GM04503 (cell line): Measurements from ENCODE around the gene VSTM2B.
"Not testable (repeated sequence)": the region's sequence is repeated elsewhere in the genome, so short reads cannot be mapped to it uniquely, and the experiment has no call there.

Experiments used
- DNase-seq: peaks from one replicate; pipeline ENCODE4 v3.0.0-alpha.2; 2012; ENCODE audit warnings: low read depth

Gene VSTM2B

GRCh38 chr19:29545866-29546582 is 20.2 kb downstream of the VSTM2B start:
- no peak for DNase-seq

DNA sequence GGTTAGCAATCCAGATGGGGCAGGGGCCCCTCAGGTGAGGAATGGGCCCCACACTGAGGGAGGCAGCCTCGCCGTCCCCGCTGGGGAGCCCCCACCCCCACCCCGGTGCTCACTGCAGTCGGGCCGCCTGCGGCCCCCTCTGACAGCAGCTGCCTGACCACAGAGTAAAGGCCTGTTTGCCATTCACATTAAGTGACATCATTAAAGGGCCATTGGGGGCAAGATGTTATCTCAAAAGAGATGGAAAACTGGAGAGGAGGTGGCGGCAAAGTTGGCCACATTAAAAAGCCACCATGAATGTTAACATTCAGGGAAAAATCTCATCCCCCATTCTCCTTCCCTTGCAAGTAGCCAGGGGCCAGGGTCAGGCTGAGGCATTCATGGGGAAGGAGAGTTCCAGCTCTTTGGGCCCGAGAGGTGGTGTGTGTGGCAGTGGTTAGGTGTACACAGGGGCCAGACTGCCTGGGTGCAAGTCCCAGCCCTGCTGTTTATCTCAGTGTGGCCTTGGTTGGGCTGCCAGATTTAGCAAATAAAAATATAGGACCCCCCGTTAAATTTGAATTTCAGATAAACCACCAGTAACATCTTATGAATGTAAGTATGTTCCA is 20.9 kb downstream of the VSTM2B start:
- no peak for DNase-seq

DNA sequence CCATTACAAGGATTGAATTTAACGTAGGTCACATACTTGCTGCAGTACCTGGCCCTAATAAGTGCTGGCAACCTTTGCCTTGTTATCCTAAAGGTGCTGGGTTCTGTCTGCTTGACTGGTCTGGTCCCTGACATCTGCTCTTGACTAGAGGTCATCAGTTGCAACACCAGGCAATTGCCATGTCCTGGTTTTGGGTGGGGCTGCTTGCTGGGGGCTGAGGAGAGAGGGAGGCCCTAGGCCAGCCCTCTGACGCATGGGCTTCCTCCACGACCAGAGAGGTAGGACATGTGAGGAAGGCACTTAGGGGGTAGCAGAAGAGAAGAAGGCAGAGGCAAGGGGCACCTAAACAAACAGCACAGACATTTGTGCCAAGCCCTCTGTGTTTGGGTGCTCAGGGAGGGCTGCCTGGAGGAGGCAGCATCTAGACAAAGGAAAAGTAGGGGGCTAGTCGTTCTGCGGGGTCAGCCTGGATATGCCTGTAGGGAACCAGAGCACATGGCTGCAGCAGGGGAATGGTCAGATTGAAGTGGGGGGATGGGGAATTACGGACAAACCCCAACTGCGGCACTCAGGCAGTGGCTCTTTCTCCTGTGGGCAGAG is 21.7 kb downstream of the VSTM2B start:
- no peak for DNase-seq

GRCh38 chr19:29547981-29548380 is 22.2 kb downstream of the VSTM2B start:
- DNase-seq: no peak

DNA sequence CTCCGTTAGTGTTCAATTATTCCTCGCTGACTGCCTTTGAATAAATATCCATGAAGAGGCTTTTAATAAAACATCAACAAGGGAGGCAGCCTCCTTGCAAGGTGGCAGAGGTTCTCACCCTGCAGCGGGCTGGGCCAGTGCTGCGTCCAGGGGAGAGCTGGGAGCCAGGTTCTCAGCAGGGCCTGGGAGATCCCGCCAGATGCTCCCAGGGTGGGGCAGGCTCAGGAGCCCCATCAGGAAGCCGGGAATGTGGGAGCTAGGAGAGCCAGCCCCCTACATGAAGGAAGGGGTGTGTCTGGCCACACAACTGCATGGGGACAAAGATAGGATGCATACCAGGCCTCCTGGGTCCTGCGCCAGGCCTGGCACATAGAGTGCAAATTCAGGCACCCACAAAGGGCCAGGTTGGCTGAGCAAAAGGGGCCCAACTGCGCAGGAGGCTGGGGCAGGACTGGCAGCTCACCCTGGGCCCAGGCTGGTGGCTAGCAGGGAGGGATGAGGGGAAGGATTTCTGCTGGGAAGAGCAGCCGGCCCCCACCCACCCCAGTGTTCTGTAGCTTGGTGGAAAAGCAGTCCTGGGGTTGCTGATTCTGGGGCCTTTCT is 22.8 kb downstream of the VSTM2B start:
- no peak for DNase-seq

DNA sequence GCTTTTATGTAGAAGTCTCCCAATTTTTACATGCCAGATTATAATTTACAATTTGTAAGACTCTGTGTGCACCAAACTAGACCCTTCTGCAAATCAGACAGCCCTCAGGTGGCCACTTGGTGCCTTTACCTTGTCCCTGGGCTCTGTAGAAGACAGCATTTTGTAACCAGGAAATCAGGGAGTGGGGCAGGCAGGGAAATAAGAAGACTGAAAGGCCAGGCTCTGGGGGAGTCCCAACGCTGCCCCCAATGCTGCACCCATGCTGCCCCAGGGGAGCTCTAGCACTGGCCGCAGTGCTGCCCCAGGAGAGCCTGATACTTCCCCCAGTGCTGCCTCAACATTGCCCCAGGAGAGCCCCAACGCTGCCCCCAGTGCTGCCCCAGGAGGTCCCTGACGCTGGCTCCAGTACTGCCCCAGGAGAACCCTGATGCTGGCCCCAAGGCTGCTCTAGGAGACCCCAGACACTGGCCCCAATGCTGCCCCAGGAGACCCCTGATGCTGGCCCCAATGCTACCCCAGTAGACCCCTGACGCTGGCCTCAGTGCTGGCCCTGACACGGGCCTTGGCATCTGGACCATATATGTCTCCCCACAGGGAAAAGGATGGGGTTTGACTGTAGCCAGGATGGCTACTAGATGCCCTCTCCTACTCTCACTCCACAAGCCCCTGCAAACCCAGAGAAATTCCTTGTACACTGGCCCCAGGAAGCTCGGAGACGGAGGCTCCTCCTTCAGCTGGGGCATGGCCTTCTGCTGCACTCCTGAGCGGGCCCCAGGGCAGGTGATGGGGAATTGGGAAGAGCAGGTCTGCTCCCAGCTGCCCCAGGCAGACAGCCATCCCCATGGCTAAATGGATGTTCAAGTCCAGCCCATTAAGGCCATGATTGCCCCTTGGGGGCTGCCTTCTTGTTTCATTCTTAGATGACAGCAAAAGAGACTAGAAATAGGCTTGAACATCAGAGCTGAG is 23.6 kb downstream of the VSTM2B start:
- no peak for DNase-seq

DNA sequence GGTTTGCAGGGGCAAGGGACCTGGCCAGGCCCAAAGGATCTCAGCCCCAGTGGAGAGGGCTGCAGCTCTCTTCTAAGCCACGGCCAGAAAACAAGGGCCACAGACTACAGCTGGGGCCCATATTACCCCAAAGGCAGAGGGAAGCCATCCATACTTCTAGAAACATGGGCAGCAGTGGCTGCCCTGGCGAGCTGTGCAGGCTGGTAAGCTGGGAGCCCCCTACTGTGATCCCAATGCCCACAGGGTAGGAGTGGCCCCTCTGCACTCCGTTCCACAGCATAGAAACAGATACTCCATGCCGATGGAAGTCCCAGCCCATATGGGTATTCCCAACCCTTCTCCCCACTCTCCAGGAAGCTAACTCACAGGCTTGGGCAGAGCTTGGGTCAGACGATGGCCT is 25.1 kb downstream of the VSTM2B start:
- no peak for DNase-seq

DNA sequence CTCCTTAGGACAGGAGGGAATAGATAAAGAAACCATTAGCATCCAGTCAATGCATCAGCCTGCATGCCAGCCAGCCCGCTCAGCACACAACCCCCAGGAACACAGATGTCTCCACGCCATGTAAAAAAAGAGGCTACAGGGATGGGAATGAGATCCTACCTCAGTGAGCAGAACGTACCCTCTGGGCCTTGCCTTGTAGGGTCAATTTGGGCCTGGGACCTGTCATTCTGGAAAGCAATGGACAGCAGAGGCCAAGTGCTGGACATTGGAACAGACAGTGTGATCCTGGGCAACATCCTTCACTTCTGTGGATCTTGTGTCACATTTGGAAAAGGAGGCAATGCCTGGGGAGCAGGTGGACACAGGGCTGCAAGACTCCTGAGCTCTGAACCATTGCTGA is 26.0 kb downstream of the VSTM2B start:
- DNase-seq: no peak

DNA sequence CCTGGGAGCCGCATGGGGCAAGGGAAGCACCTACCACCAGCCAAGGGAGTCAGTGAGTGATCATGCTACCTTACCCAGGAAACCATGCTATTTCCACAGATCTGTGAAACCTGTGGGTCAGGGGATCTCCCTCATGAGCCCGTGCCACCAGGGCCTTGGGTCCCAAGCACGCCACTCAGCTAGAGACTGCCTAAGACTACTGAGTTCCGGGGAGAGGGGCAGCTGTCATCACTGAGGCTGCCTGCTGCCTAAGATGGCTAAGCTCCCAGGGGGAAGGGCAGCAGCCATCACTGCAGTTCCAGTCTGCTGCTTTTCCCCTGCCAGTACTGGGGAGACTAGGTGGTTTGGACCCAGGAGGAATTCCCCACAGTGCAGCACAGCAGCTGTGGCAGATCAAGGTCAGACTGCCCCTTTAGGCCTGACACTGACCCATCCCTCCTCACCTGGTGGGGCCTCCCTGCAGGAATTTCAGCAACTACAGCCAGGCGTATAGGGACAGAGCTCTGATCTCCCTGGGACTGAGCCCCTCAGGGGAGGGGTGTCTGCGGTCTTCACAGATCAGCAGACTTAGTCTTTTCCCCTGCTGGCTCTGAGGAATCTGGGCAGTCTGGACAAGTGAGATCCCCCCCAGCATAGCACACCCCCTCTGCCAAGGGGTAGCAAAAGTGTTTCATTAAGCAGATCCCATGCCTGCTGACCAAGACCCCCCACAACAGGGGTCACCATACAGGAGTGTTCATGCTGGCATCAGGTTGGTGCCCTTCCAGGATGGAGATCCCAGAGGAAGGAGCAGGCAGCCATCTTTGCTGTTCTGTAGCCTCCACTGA is 26.9 kb downstream of the VSTM2B start:
- DNase-seq: no peak

GRCh38 chr19:29554149-29554548 is 28.4 kb downstream of the VSTM2B start:
- no peak for DNase-seq

DNA sequence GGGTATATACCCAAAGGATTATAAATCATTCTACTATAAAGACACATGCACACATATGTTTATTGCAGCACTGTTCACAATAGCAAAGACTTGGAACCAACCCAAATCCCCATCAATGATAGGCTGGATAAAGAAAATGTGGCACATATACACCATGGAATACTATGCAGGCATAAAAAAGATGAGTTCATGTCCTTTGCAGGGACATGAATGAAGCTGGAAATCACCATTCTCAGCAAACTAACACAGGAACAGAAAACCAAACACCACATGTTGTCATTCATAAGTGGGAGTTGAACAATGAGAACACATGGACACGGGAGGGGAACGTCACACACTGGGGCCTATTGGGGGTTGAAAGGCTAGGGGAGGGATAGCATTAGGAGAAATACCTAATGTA is 33.3 kb downstream of the VSTM2B start:
- not testable (repeated sequence) for DNase-seq

DNA sequence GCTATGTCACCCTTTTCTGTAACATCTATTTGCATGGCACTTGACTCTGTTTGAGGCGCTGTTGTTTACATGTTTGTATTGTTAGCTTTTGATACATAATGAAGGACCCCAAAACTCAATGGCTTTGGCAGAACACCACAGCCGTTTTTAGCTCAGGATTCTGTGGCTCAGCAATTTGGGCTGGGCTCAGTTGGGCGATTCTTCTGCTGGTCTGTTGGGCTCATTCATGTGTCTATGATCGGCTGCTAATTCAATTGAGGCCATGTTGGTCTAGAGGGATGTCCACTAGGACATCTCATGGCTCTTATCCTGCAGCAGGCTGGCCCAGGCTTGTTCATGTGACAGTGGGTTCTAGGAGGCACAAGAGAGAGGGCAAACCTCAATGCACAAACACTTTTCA is 33.9 kb downstream of the VSTM2B start:
- no peak for DNase-seq

- DNase-seq: no peak
Measured at GRCh38 chr19:29560313-29561075, 34.7 kb downstream of the VSTM2B start.

DNA sequence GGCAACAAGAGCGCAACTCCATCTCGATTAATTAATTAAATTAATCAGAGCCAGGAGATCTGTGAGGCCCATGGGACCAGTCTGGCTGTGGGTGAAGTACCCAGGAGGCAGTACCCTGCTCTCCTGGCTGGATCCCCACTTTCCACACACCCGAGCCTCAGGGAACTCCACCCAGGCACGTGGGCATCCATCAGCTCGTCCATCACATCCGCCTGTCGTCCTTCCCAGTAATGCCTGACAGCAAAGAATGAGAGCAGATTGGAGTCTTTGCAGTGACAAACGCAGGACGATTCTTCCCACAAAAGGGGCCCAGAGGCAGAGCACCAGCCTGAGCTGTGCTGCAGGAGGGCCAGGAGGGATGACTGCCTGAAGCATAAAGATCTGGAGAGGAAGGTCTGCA is 35.8 kb downstream of the VSTM2B start:
- DNase-seq: no peak

- no peak for DNase-seq
Measured at GRCh38 chr19:29562299-29563297, 36.8 kb downstream of the VSTM2B start.

DNA sequence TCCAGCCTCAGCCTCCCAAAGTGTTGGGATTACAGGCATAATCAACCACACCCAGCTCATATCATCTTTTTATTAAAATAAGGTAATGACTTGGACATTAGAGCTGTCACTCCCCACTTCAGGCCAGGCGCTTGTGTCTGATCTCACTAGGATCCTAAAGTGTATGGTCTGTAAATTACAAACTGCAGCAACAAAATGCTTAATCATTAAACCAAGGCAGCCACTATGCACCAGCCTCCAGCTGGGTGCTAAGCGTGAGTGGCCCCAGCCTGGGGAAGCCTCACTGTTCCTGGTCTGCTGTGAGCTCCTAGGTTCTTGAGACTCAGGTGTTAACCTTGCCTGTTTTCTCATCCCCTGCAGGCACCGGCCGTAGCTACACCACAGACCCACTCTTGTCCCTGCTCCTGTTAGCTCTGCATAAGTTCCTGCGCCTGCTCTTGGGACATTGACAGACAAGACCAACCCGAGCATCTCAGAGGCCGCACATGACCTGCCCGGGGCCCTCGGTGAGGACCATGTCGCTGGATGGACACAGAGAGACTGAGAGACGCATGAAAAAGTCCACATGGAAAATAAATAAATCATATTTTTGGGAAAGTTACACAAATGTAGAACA is 37.8 kb downstream of the VSTM2B start:
- no peak for DNase-seq

GRCh38 chr19:29564574-29565005 is 38.8 kb downstream of the VSTM2B start:
- DNase-seq: no peak

DNA sequence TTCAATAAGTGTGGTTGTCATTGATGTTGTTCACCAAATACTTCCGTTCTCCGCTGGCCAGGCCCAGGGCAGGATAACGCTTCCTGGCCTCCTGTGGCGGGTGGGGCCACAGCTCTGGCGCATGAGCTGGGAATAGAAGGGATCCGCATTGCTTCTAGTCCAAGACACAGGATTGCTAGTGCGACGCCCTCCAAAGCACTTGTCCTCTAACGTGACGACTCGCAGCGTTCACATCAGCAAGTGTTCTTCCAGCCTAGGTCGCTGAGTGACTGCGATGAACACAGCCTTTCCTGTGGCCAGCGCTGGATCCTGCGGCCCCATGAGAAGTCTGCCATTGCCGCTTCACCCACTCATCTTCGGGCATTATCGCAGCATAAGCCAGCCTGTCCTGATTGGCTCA is 39.4 kb downstream of the VSTM2B start:
- no peak for DNase-seq
